Natural killer cell (primary cell): Measurements from ENCODE around the gene NMNAT3. TPM values are rescaled to one million over a fixed set of nuclear protein-coding genes. Genes with fewer than 3 reads are reported as not detected.

Experiments
- ATAC-seq, 3 donors: fragments of 150-1000 bp in 2 of 3; fragments of 200-7000 bp in 1 of 3; cut with Tn5 transposase; 1 replicate in 1 of 3; 2 replicates in 2 of 3; pipeline ENCODE4 v1.10.0; 2021; ENCODE audit warnings: mild to moderate bottlenecking in 2 of 3, moderate library complexity in 2 of 3
- DNase-seq, 2 donors: peaks; one replicate each; pipeline versions ENCODE4 v3.0.0 to v3.0.0-alpha.2; 2013 to 2021; ENCODE audit warnings: mixed read lengths in 1 of 2
- H3K27ac ChIP-seq: one replicate; pipeline ENCODE4 v1.5.1; 2013; ENCODE audit warnings: mild to moderate bottlenecking, low read length
- H3K27me3 ChIP-seq: one replicate; pipeline ENCODE4 v1.6.1; 2013; ENCODE audit warnings: low read length; ENCODE audit not compliant: control insufficient read depth, insufficient read depth
- H3K36me3 ChIP-seq: one replicate; pipeline ENCODE4 v1.6.1; 2013; ENCODE audit warnings: low read length; ENCODE audit not compliant: control insufficient read depth, insufficient read depth
- H3K4me1 ChIP-seq: one replicate; pipeline ENCODE4 v1.6.1; 2013; ENCODE audit warnings: low read length; ENCODE audit not compliant: control insufficient read depth, insufficient read depth
- H3K4me3 ChIP-seq: one replicate; pipeline ENCODE4 v1.5.1; 2013; ENCODE audit warnings: low read length
- H3K9me3 ChIP-seq: one replicate; pipeline ENCODE4 v1.6.1; 2013; ENCODE audit warnings: low read length; ENCODE audit not compliant: control insufficient read depth, insufficient read depth
- H3K27ac Mint-ChIP-seq, 2 donors: one replicate each; pipeline ENCODE4 v1.8.0; 2022; ENCODE audit warnings: mild to moderate bottlenecking in 2 of 2, mixed read lengths in 2 of 2, moderate library complexity in 1 of 2
- H3K27me3 Mint-ChIP-seq, 2 donors: one replicate each; pipeline ENCODE4 v1.8.0; 2022; ENCODE audit warnings: low read depth in 2 of 2, mixed read lengths in 2 of 2
- H3K36me3 Mint-ChIP-seq: one replicate; pipeline ENCODE4 v1.8.0; 2022; ENCODE audit warnings: mixed read lengths
- H3K4me1 Mint-ChIP-seq, 2 donors: one replicate each; pipeline ENCODE4 v1.8.0; 2022; ENCODE audit warnings: mixed read lengths in 2 of 2
- H3K4me3 Mint-ChIP-seq: one replicate; pipeline ENCODE4 v1.8.0; 2022; ENCODE audit warnings: mild to moderate bottlenecking, moderate library complexity, mixed read lengths
- H3K9me3 Mint-ChIP-seq, 2 donors: one replicate each; pipeline ENCODE4 v1.8.0; 2022; ENCODE audit warnings: mixed read lengths in 2 of 2
- CTCF ChIP-seq: fragments of 200-600 bp; IDR thresholded peaks from one replicate; pipeline ENCODE4 v1.8.0; 2022; ENCODE audit warnings: antibody characterized with exemption
- WGBS: methylation state at CpG from one replicate; pipeline ENCODE4 v1.1.7; 2013; ENCODE audit warnings: missing lambda C conversion rate; ENCODE audit not compliant: insufficient coverage; 5-methylcytosine and 5-hydroxymethylcytosine counted together
- intact Hi-C: fragments of 100-400 bp; cut with micrococcal nuclease; formaldehyde crosslinking; loops from one replicate; pipeline ENCODE4 v1.14.2; 2022
- total RNA-seq, 4 donors: library from RNA; stranded (reverse); fragments of 120-200 nt in 1 of 4; gene quantifications; one replicate each; pipeline versions ENCODE4 v1.2.3 to v1.2.4, GENCODE V29; 2013 to 2022

The NMNAT3 gene
- total RNA-seq, 3 donors from 2014 or later (not counting 1 experiment from before 2014, with no cell fraction given): 1.6 to 3.7 (median 2.2) TPM

GRCh38 chr3:139540651-139541531, 136.9 kb downstream of the NMNAT3 start:
- DNase-seq (no peak), ATAC-seq (no peak)
- no peaks in the 10 kb centered on the region for H3K36me3 ChIP-seq
- peaks cover 0 to 6% of the 10 kb centered on the region in 2 donors for H3K4me1 Mint-ChIP-seq
- H3K27ac Mint-ChIP-seq: no peak overlapping the region
- intact Hi-C loops: no loop called here
- no peak overlapping the region for H3K4me3 Mint-ChIP-seq
- H3K9me3 Mint-ChIP-seq: no peaks in the 10 kb centered on the region
- H3K36me3 Mint-ChIP-seq: no peaks in the 10 kb centered on the region
- 71% methylated on average over 6 of the region's 6 CpGs for WGBS
- no peak overlapping the region for H3K27ac ChIP-seq
- no peaks in the 10 kb centered on the region for H3K9me3 ChIP-seq
- H3K27me3 Mint-ChIP-seq: peaks cover 34 to 41% of the 10 kb centered on the region in 2 donors
- no peak overlapping the region for H3K4me3 ChIP-seq
- no peaks in the 10 kb centered on the region for H3K4me1 ChIP-seq
- H3K27me3 ChIP-seq: peaks cover 5% of the 10 kb centered on the region
- no peak for TF ChIP-seq CTCF

- Histone ChIP-seq H3K4me1 (no peaks in the 10 kb centered on the region), H3K4me3 (no peak overlapping the region), H3K9me3 (no peaks in the 10 kb centered on the region), H3K27me3 (peaks cover 5% of the 10 kb centered on the region), H3K27ac (no peak overlapping the region), H3K36me3 (no peaks in the 10 kb centered on the region)
- H3K9me3 Mint-ChIP-seq: no peaks in the 10 kb centered on the region
- H3K36me3 Mint-ChIP-seq: no peaks in the 10 kb centered on the region
- no peak overlapping the region for H3K4me3 Mint-ChIP-seq
- peaks cover 0 to 6% of the 10 kb centered on the region in 2 donors for H3K4me1 Mint-ChIP-seq
- ATAC-seq (no peak), DNase-seq (no peak)
- intact Hi-C loops: no loop called here
- no peak for TF ChIP-seq CTCF
- 36% methylated on average over 21 of the region's 21 CpGs for WGBS
- no peak overlapping the region for H3K27ac Mint-ChIP-seq
- H3K27me3 Mint-ChIP-seq: peaks cover 34 to 41% of the 10 kb centered on the region in 2 donors
Measured at GRCh38 chr3:139538733-139539132, 139.0 kb downstream of the NMNAT3 start.

- Mint-ChIP-seq H3K36me3 (no peaks in the 10 kb centered on the region), H3K4me3 (no peak overlapping the region), H3K9me3 (no peaks in the 10 kb centered on the region), H3K27me3 (peaks cover 37 to 43% of the 10 kb centered on the region in 2 donors), H3K4me1 (peaks cover 0 to 6% of the 10 kb centered on the region in 2 donors), H3K27ac (no peak overlapping the region)
- H3K4me3 ChIP-seq: no peak overlapping the region
- H3K4me1 ChIP-seq: no peaks in the 10 kb centered on the region
- no peak overlapping the region for H3K27ac ChIP-seq
- no peaks in the 10 kb centered on the region for H3K36me3 ChIP-seq
- WGBS: 80% methylated on average over 5 of the region's 5 CpGs
- TF ChIP-seq CTCF: no peak
- intact Hi-C loops: no loop called here
- ATAC-seq (no peak), DNase-seq (no peak)
- H3K27me3 ChIP-seq: peaks cover 5% of the 10 kb centered on the region
- no peaks in the 10 kb centered on the region for H3K9me3 ChIP-seq
Measured at GRCh38 chr3:139537795-139538621, 139.8 kb downstream of the NMNAT3 start.
